PC-9 (cell line): ENCODE measurements around the gene ZNF710. TPM values are rescaled to one million over a fixed set of nuclear protein-coding genes. Genes with fewer than 3 reads are reported as not detected.

Experiments used
- BruUV-seq: library from RNA; stranded (reverse); fragments of 400-500 nt; replicated peaks from 2 replicates; lab custom pipeline; 2021; lab: Mats Ljungman, UMichigan
- CTCF ChIA-PET: fragments of 300-600 bp; sonication (Branson Sonifier 250); formaldehyde crosslinking; loops from one replicate; lab custom pipeline; 2022; ENCODE audit warnings: antibody characterized with exemption; lab: Charles Lee
- POLR2A ChIA-PET: fragments of 300-600 bp; sonication (Branson Sonifier 250); formaldehyde crosslinking; loops from one replicate; lab custom pipeline; 2022; ENCODE audit warnings: antibody characterized with exemption; ENCODE audit not compliant: unreplicated experiment; lab: Charles Lee
- DNase-seq, 2 experiments: peaks; one replicate each; pipeline versions ENCODE4 v3.0.0 to v3.0.0-alpha.2; 2015 to 2022; ENCODE audit warnings: mixed read lengths in 1 of 2
- H2AFZ ChIP-seq: fragments of 200-600 bp; sonication (generic); 2 replicates; pipeline ENCODE4 v1.8.1; 2017; ENCODE audit warnings: antibody characterized with exemption
- H3F3A ChIP-seq: fragments of 200-600 bp; sonication (generic); 2 replicates; pipeline ENCODE4 v1.8.1; 2017; ENCODE audit warnings: antibody characterized with exemption, mild to moderate bottlenecking, low read depth; ENCODE audit not compliant: insufficient read depth
- H3K27ac ChIP-seq: fragments of 200-600 bp; sonication (generic); 2 replicates; pipeline ENCODE4 v1.6.1; 2016; ENCODE audit warnings: mixed run types
- H3K27me3 ChIP-seq: fragments of 200-600 bp; sonication (generic); 2 replicates; pipeline ENCODE4 v1.6.1; 2016; ENCODE audit warnings: low read depth, mixed run types; ENCODE audit not compliant: insufficient read depth
- H3K36me3 ChIP-seq: fragments of 200-600 bp; sonication (generic); 2 replicates; pipeline ENCODE4 v1.6.1; 2016; ENCODE audit warnings: low read depth, mixed run types
- H3K4me1 ChIP-seq: fragments of 200-600 bp; sonication (generic); replicated peaks from 2 replicates; pipeline ENCODE4 v1.6.1; 2016; ENCODE audit warnings: mixed run types; ENCODE audit not compliant: insufficient read depth
- H3K4me2 ChIP-seq: fragments of 200-600 bp; sonication (generic); 2 replicates; pipeline ENCODE4 v1.6.1; 2017; ENCODE audit warnings: mixed run types
- H3K4me3 ChIP-seq: fragments of 200-600 bp; sonication (generic); 2 replicates; pipeline ENCODE4 v1.6.1; 2016; ENCODE audit warnings: mixed run types
- H3K79me2 ChIP-seq: fragments of 200-600 bp; sonication (generic); 2 replicates; pipeline ENCODE4 v1.6.1; 2017; ENCODE audit warnings: low read depth, mixed run types
- H3K9me2 ChIP-seq: fragments of 200-600 bp; sonication (generic); 2 replicates; pipeline ENCODE4 v1.8.1; 2017; ENCODE audit warnings: mild to moderate bottlenecking; ENCODE audit not compliant: insufficient read depth
- H3K9me3 ChIP-seq: fragments of 200-600 bp; sonication (generic); 2 replicates; pipeline ENCODE4 v1.8.1; 2016; ENCODE audit warnings: low read depth; ENCODE audit not compliant: insufficient read depth
- H4K20me1 ChIP-seq: fragments of 200-600 bp; sonication (generic); 2 replicates; pipeline ENCODE4 v1.8.1; 2017; ENCODE audit not compliant: insufficient read depth
- CTCF ChIP-seq: fragments of 200-600 bp; sonication (generic); conservative IDR thresholded peaks from 2 replicates; pipeline ENCODE4 v1.6.1; 2017; ENCODE audit warnings: mixed run types, antibody characterized with exemption, mild to moderate bottlenecking, moderate library complexity
- EZH2 ChIP-seq: fragments of 200-600 bp; sonication (generic); IDR thresholded peaks from 2 replicates; pipeline ENCODE4 v1.8.0; 2017; ENCODE audit warnings: antibody characterized with exemption, low read depth
- intact Hi-C: fragments of 100-400 bp; cut with micrococcal nuclease; formaldehyde crosslinking; loops from one replicate; pipeline ENCODE4 v1.10.0; 2022; ENCODE audit not compliant: unreplicated experiment
- total RNA-seq: library from RNA; stranded (reverse); gene quantifications from 2 replicates; pipeline ENCODE4 v1.2.3, GENCODE V29; 2021

ZNF710 gene
- total RNA-seq, 1 experiment from 2014 or later, result 23.4 TPM

DNA sequence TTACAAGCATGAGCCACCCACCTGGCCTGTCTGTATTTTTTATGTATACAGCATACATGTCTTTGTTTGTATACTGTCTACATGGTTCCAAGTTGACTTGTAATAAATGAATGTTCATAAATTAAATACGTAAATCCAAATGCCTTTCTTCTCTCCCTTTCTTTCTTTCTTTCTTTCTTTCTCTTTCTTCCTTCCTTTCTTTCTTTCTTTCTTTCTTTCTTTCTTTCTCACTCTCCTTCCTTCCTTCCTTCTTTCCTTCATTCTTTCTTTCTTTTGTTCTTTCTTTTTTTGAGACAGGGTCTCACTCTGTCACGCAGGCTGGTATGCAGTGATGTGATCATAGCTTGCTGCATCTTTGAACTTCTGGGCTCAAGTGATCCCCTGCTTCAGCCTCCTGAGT is 17.1 kb upstream of the ZNF710 start:
- ChIA-PET POLR2A (no interaction called here), CTCF (no interaction called here)
- intact Hi-C loops, result no loop called here

DNA sequence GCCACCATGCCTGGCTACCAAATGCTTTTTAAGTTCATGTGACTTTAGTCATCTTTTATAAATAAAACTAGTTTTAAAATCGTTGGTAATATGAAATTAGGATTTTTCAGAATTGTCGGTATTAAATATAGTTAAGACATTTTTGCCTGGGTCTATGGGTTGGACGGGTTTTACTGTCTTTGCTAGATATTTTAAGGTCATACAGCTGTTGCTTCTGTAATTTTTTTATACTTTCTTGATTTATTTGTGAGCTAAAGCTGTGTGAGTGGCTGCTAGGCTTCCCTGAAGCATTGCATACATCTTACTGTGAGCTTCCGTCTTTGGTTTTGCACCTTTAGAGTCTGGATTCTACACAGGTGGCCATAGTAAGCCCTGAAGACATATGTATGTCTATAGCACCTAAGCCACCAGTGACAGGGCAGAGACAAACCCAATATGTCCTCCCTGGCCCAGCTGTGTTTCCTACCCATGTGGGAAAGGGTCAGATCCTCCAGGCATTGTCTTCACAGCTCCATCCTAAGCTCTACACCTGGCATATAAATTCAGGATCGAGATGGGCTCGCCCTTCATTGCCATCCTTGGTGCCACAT is 16.6 kb upstream of the ZNF710 start:
- Histone ChIP-seq H3K79me2 (no peaks in the 10 kb centered on the region), H3K4me1 (no peaks in the 10 kb centered on the region), H2AFZ (no peak overlapping the region), H3K4me2 (no peak overlapping the region), H3F3A (no peaks in the 10 kb centered on the region), H4K20me1 (no peaks in the 10 kb centered on the region), H3K27ac (no peak overlapping the region), H3K9me3 (no peaks in the 10 kb centered on the region), H3K9me2 (no peaks in the 10 kb centered on the region), H3K4me3 (no peak overlapping the region), H3K27me3 (no peaks in the 10 kb centered on the region), H3K36me3 (no peaks in the 10 kb centered on the region)
- intact Hi-C loops, result no loop called here
- BruUV-seq, result no TSS peak
- TF ChIP-seq CTCF, result no peak
- no peak for TF ChIP-seq EZH2
- ChIA-PET CTCF (no interaction called here), POLR2A (interaction anchor here (0.6 kb wide), 1 partner anchor 41 kb away, joined by 4 read pairs; no protein-coding TSS in a partner anchor)
- DNase-seq, result no peak

More for the DNA sequence above, 17.1 kb upstream of the ZNF710 start:
- Histone ChIP-seq H3K9me3 (no peaks in the 10 kb centered on the region), H3K27me3 (no peaks in the 10 kb centered on the region), H3K79me2 (no peaks in the 10 kb centered on the region), H3F3A (no peaks in the 10 kb centered on the region), H3K4me1 (no peaks in the 10 kb centered on the region), H2AFZ (no peak overlapping the region), H4K20me1 (no peaks in the 10 kb centered on the region), H3K27ac (no peak overlapping the region), H3K4me2 (no peak overlapping the region), H3K4me3 (no peak overlapping the region), H3K9me2 (no peaks in the 10 kb centered on the region), H3K36me3 (no peaks in the 10 kb centered on the region)
- TF ChIP-seq CTCF (no peak), EZH2 (no peak)
- DNase-seq, result no peak
- no TSS peak for BruUV-seq

DNA sequence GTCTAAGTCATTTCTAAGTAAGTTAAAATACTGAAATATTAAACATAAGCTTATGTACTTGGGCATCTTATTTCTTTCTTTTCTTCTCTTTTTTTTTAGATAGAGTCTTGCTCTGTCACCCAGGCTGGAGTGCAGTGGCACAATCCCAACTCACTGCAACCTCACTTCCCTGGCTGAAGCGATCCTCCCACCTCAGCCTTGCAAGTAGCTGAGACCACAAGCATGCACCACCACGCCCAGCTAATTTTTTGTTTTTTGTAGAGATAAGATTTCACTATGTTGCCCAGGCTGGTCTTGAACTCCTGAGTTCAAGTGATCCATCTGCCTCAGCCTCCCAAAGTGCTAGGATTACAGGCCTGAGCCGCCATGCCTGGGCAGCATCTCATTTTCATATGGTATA is 16.0 kb upstream of the ZNF710 start:
- Histone ChIP-seq H3K27ac (no peak overlapping the region), H3K9me3 (no peaks in the 10 kb centered on the region), H3F3A (no peaks in the 10 kb centered on the region), H4K20me1 (no peaks in the 10 kb centered on the region), H3K36me3 (no peaks in the 10 kb centered on the region), H3K27me3 (no peaks in the 10 kb centered on the region), H3K4me2 (no peak overlapping the region), H3K4me1 (no peaks in the 10 kb centered on the region), H3K4me3 (no peak overlapping the region), H2AFZ (no peak overlapping the region), H3K9me2 (no peaks in the 10 kb centered on the region), H3K79me2 (no peaks in the 10 kb centered on the region)
- intact Hi-C loops, result no loop called here
- ChIA-PET CTCF (no interaction called here), POLR2A (interaction anchor here (0.6 kb wide), 1 partner anchor 41 kb away, joined by 4 read pairs; no protein-coding TSS in a partner anchor)
- no peak for DNase-seq
- TF ChIP-seq EZH2, result no peak
- no peak for TF ChIP-seq CTCF
- BruUV-seq, result no TSS peak
